ENCODE data around the gene MALSU1. TPM values are rescaled to one million over a fixed set of nuclear protein-coding genes. Genes with fewer than 3 reads are reported as not detected.

MALSU1 gene
- total RNA-seq, 1 donor from 2014 or later: 40.9 TPM

DNA sequence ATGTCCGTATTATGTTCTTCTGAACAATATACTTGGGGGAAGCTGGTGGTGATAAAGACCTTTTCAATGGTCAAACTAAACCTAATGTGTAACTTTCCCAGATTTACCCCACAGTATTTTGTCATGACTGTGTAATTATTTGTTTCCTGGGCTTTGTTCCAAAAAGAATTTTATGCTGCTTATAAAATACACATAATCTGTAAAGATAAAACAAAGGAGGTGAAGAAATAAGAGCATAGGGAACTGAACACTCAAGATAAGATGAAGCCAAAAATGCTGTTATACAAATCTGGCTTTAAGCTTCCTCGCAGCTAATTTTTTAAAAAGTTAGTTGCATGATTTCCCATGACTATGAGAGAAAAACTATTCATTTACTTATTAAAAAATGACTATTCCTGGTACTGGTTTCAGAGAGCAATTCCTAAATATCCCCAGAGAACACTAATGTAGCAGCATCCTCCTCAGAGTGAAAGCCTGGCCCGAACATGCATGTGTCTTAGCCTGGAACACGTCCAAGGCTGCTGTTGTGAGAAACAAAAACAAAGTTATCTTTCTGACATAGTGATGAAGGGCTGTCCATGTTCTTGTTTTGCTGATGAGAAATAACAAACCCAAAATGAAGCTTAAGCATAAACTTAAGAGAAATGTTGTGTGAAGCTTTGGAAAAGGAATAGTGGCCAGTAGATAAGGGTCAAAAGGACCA is 33.9 kb downstream of the MALSU1 start:
- DNase-seq (ENCODE audit: low spot score): no peak
- Mint-ChIP-seq H3K9me3 (ENCODE audit: low read depth) (peaks cover 6% of the 10 kb centered on the region), H3K36me3 (ENCODE audit: low read depth) (peaks cover 23% of the 10 kb centered on the region), H3K27ac (ENCODE audit: unreplicated experiment) (peak overlapping the region; percentile 91), H3K27me3 (ENCODE audit: low read depth) (no peaks in the 10 kb centered on the region), H3K4me1 (ENCODE audit: low read depth) (peaks cover 64% of the 10 kb centered on the region), H3K4me3 (ENCODE audit: unreplicated experiment) (no peak overlapping the region)
- TF ChIP-seq, protein P1, sequence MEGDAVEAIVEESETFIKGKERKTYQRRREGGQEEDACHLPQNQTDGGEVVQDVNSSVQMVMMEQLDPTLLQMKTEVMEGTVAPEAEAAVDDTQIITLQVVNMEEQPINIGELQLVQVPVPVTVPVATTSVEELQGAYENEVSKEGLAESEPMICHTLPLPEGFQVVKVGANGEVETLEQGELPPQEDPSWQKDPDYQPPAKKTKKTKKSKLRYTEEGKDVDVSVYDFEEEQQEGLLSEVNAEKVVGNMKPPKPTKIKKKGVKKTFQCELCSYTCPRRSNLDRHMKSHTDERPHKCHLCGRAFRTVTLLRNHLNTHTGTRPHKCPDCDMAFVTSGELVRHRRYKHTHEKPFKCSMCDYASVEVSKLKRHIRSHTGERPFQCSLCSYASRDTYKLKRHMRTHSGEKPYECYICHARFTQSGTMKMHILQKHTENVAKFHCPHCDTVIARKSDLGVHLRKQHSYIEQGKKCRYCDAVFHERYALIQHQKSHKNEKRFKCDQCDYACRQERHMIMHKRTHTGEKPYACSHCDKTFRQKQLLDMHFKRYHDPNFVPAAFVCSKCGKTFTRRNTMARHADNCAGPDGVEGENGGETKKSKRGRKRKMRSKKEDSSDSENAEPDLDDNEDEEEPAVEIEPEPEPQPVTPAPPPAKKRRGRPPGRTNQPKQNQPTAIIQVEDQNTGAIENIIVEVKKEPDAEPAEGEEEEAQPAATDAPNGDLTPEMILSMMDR (IDR thresholded peaks at IDR 0.05): no peak

DNA sequence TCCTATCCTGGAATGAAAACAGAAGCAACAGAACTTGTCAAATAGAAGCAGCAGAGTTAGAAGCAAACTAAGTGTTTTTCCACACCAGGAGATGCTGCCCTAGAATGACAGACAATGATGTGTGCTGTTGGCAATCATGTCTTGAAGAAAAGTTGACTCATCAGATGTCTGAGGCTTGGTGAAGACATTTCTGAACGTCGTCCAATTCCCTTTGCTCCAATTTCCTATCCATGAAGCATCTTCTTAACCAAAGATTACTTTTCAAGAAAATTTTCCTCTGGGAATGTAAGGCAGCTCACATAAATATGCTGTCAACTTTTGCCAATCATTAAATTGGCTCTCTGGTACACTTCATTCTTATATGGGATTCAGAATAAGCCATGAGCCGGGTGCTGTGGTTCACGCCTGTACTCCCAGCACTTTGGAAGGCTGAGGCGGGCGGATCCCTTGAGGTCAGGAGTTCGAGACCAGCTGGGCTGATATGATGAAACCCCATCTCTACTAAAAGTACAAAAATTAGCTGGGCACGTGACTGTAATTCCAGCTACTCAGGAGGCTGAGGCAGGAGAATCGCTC is 34.6 kb downstream of the MALSU1 start:
- no peak for DNase-seq (ENCODE audit: low spot score)
- H3K27me3 Mint-ChIP-seq (ENCODE audit: low read depth): no peaks in the 10 kb centered on the region
- peaks cover 6% of the 10 kb centered on the region for H3K9me3 Mint-ChIP-seq (ENCODE audit: low read depth)
- H3K4me1 Mint-ChIP-seq (ENCODE audit: low read depth): peaks cover 66% of the 10 kb centered on the region
- TF ChIP-seq, protein P1 (IDR thresholded peaks at IDR 0.05): no peak
- H3K4me3 Mint-ChIP-seq (ENCODE audit: unreplicated experiment): no peak overlapping the region
- peak overlapping the region; percentile 91 for H3K27ac Mint-ChIP-seq (ENCODE audit: unreplicated experiment)
- peaks cover 22% of the 10 kb centered on the region for H3K36me3 Mint-ChIP-seq (ENCODE audit: low read depth)

DNA sequence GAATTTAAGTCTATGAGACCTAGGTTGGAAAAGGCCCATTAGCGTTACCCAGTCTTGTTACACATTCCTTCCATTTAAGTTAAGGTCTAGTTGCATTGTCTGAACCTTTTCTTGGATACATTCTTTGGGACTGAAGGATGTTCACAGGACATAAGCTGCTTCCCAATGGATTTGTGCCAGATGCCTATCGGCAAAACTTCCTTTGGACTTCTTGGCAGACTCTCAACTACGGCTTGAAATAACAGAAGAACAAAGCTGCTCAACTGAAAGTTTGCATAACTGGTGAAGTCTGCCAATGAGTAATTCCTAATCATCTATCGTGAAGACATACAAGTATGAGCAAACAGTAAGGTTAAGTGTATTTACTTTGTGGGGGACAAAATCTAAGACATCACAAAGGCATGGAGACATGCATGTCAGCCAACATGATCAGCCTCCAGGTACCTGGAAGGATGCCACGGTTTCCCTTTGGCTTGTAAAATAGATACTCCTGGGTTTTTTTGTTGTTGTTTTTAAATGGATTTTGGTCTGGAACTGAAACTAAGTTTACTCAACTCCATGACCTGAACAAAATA is 35.4 kb downstream of the MALSU1 start:
- DNase-seq (ENCODE audit: low spot score): no peak
- peaks cover 21% of the 10 kb centered on the region for H3K36me3 Mint-ChIP-seq (ENCODE audit: low read depth)
- H3K4me3 Mint-ChIP-seq (ENCODE audit: unreplicated experiment): no peak overlapping the region
- H3K9me3 Mint-ChIP-seq (ENCODE audit: low read depth): peaks cover 6% of the 10 kb centered on the region
- no peaks in the 10 kb centered on the region for H3K27me3 Mint-ChIP-seq (ENCODE audit: low read depth)
- TF ChIP-seq, protein P1 (IDR thresholded peaks at IDR 0.05): no peak
- peaks cover 74% of the 10 kb centered on the region for H3K4me1 Mint-ChIP-seq (ENCODE audit: low read depth)
- peak overlapping the region; percentile 91 for H3K27ac Mint-ChIP-seq (ENCODE audit: unreplicated experiment)

DNA sequence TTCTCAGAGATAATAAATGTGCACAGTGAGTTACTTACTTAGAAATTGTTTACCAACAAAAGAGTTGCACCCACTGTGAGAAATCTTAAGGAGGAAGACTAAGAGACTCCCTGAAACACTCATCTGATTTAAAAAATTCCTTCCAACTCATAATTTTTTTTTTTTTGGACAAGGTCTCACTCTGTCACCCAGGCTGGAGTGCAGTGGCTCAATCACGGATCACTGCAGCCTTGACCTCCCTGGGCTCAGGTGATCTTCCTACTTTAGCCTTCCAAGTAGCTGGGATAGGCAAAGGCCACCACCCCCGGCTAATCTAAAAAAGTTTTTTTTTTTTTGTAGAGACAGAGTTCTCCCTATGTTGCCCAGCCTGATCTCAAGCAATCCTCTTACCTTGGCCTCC is 36.0 kb downstream of the MALSU1 start:
- H3K27me3 Mint-ChIP-seq (ENCODE audit: low read depth): no peaks in the 10 kb centered on the region
- TF ChIP-seq, protein P1 (IDR thresholded peaks at IDR 0.05): no peak
- DNase-seq (ENCODE audit: low spot score): no peak
- H3K27ac Mint-ChIP-seq (ENCODE audit: unreplicated experiment): peak overlapping the region; percentile 91
- H3K9me3 Mint-ChIP-seq (ENCODE audit: low read depth): peaks cover 6% of the 10 kb centered on the region
- no peak overlapping the region for H3K4me3 Mint-ChIP-seq (ENCODE audit: unreplicated experiment)
- peaks cover 80% of the 10 kb centered on the region for H3K4me1 Mint-ChIP-seq (ENCODE audit: low read depth)
- peaks cover 20% of the 10 kb centered on the region for H3K36me3 Mint-ChIP-seq (ENCODE audit: low read depth)

DNA sequence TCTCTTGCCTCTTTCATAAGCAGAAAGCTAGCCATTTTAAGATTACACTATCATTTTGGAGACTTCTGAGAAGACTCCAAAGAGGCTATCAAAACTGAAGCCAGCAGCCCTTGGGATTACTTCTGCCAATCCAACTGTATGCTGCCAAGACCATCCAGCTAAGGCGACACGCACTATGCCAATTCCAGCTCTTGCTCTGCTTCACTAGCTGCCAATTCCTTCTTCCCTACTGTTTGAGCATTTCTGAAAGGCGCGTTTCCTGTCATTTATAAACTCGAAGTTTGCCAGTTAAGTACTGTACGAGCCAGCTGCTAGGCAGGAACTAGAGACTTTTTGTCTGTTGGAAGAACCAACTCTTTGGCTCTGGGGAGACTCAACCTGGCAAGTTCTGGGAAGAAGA is 36.5 kb downstream of the MALSU1 start:
- H3K27me3 Mint-ChIP-seq (ENCODE audit: low read depth): no peaks in the 10 kb centered on the region
- TF ChIP-seq, protein P1 (IDR thresholded peaks at IDR 0.05): no peak
- peak overlapping the region; percentile 91 for H3K27ac Mint-ChIP-seq (ENCODE audit: unreplicated experiment)
- DNase-seq (ENCODE audit: low spot score): no peak
- H3K36me3 Mint-ChIP-seq (ENCODE audit: low read depth): peaks cover 20% of the 10 kb centered on the region
- H3K9me3 Mint-ChIP-seq (ENCODE audit: low read depth): peaks cover 6% of the 10 kb centered on the region
- peaks cover 81% of the 10 kb centered on the region for H3K4me1 Mint-ChIP-seq (ENCODE audit: low read depth)
- no peak overlapping the region for H3K4me3 Mint-ChIP-seq (ENCODE audit: unreplicated experiment)

Data from chondrocyte (in vitro differentiated cells).